ENCODE measurements around the gene B3GNT8. TPM values are rescaled to one million over a fixed set of nuclear protein-coding genes. Genes with fewer than 3 reads are reported as not detected.

The B3GNT8 gene
- polyA plus RNA-seq, 1 of the 3 experiments (the other 2 are of a cell fraction): not detected

- TF ChIP-seq MXI1 (IDR thresholded peaks at IDR 0.05; ENCODE audit: low read depth, low read length): peak; percentile 100
- peak; percentile 100 for TF ChIP-seq MAX (IDR thresholded peaks at IDR 0.05; ENCODE audit: low read depth)
- no peak for TF ChIP-seq RAD21 (IDR thresholded peaks at IDR 0.05; ENCODE audit: low read length)
- TF ChIP-seq NRF1 (IDR thresholded peaks at IDR 0.05; ENCODE audit: low read depth, low read length): peak; percentile 97
- peak; percentile 76 for TF ChIP-seq POLR2AphosphoS5 (IDR thresholded peaks at IDR 0.05; ENCODE audit: low read depth, low read length)
- peak; percentile 99 for TF ChIP-seq SIN3A (IDR thresholded peaks at IDR 0.05; ENCODE audit: borderline replicate concordance, low read depth, low read length)
- TF ChIP-seq FOXJ3 (CRISPR knock-in tag; IDR thresholded peaks at IDR 0.05): no peak
- TF ChIP-seq TEAD4 (IDR thresholded peaks at IDR 0.05; ENCODE audit: borderline replicate concordance, insufficient read depth): no peak
- TF ChIP-seq CTCF (IDR thresholded peaks at IDR 0.05): no peak
- TF ChIP-seq NFIC (IDR thresholded peaks at IDR 0.05; ENCODE audit: borderline replicate concordance): peak; percentile 47; the same call in 1 of the 2 replicates
- peak; percentile 93 for TF ChIP-seq YY1 (IDR thresholded peaks at IDR 0.05; ENCODE audit: low read depth)
- no peak for TF ChIP-seq ZBTB33 (IDR thresholded peaks at IDR 0.05; ENCODE audit: borderline replicate concordance, low read depth)
- peak; percentile 87 for TF ChIP-seq USF1 (IDR thresholded peaks at IDR 0.05; ENCODE audit: borderline replicate concordance, low read depth)
- TF ChIP-seq ELF1 (IDR thresholded peaks at IDR 0.05): peak; percentile 78
- TF ChIP-seq RCOR1 (IDR thresholded peaks at IDR 0.05; ENCODE audit: low read length): no peak
- peak; percentile 83 for TF ChIP-seq TAF1 (IDR thresholded peaks at IDR 0.05; ENCODE audit: borderline replicate concordance, low read depth, low read length)
Observed at GRCh38 chr19:41397086-41398049, 29.8 kb downstream of the B3GNT8 start, which contains the start of the genes BCKDHA and EXOSC5 (continued).
